Skeletal muscle tissue (tissue), 4 donors: ENCODE measurements around the gene CDK10. TPM values are rescaled to one million over a fixed set of nuclear protein-coding genes. Genes with fewer than 3 reads are reported as not detected.

Experiments used
- H3K27ac ChIP-seq: one replicate; pipeline ENCODE4 v1.7.0; 2013; ENCODE audit warnings: mild to moderate bottlenecking, low read depth, low read length, inconsistent platforms
- H3K27me3 ChIP-seq, 3 donors: one replicate each; pipeline ENCODE4 v1.7.0; 2013; ENCODE audit warnings: low read length in 3 of 3; ENCODE audit not compliant: control insufficient read depth in 3 of 3, insufficient read depth in 3 of 3
- H3K36me3 ChIP-seq, 3 donors: one replicate each; pipeline ENCODE4 v1.7.0; 2013; ENCODE audit warnings: low read length in 3 of 3; ENCODE audit not compliant: control insufficient read depth in 3 of 3, insufficient read depth in 3 of 3
- H3K4me1 ChIP-seq, 3 donors: one replicate each; pipeline ENCODE4 v1.7.0; 2013; ENCODE audit warnings: low read length in 3 of 3, mild to moderate bottlenecking in 3 of 3; ENCODE audit not compliant: control insufficient read depth in 3 of 3, insufficient read depth in 3 of 3
- H3K4me3 ChIP-seq, 3 donors: one replicate each; pipeline ENCODE4 v1.7.0; 2013; ENCODE audit warnings: low read length in 3 of 3
- H3K9ac ChIP-seq, 3 donors: one replicate each; pipeline ENCODE4 v1.7.0; 2013; ENCODE audit warnings: low read length in 3 of 3, mild to moderate bottlenecking in 3 of 3, moderate library complexity in 2 of 3, low read depth in 1 of 3
- H3K9me3 ChIP-seq, 3 donors: one replicate each; pipeline ENCODE4 v1.7.0; 2013; ENCODE audit warnings: low read length in 3 of 3; ENCODE audit not compliant: control insufficient read depth in 3 of 3
- total RNA-seq: library from RNA; depleted of rRNA; stranded (reverse); fragments of >200 nt; gene quantifications from one replicate; pipeline ENCODE4 v1.2.3, GENCODE V29; 2014
- donor health status: Osteomylitis.

Gene CDK10
- 17.7 TPM for total RNA-seq

GRCh38 chr16:89686520-89687091 lies at the start of gene CDK10:
TSS of gene CDK10 (plus strand) at chr16:89686689. CDS start at chr16:89686711, 22 bp downstream.
- H3K4me1 ChIP-seq, result peaks cover 9 to 14% (median 14%) of the 10 kb centered on the region in 3 donors
- no peaks in the 10 kb centered on the region for H3K27me3 ChIP-seq
- H3K9ac ChIP-seq, result peak within 1 kb of the TSS; percentile 82 to 84 (median 83)
- peak within 1 kb of the TSS; percentile 85 to 93 (median 92) for H3K4me3 ChIP-seq
- H3K9me3 ChIP-seq, result no peaks in the 10 kb centered on the region
- H3K27ac ChIP-seq, result peak within 1 kb of the TSS; percentile 68
- peaks cover 12 to 15% (median 13%) of the 10 kb centered on the region in 3 donors for H3K36me3 ChIP-seq

GRCh38 chr16:89637379-89637778 lies 49.1 kb upstream of the CDK10 start:
- Histone ChIP-seq H3K9ac (no peak overlapping the region), H3K4me3 (no peak overlapping the region), H3K4me1 (peaks cover 3 to 13% (median 4%) of the 10 kb centered on the region in 3 donors), H3K36me3 (no peaks in the 10 kb centered on the region), H3K27me3 (peaks cover 19 to 50% (median 36%) of the 10 kb centered on the region in 3 donors), H3K27ac (no peak overlapping the region), H3K9me3 (no peaks in the 10 kb centered on the region)

GRCh38 chr16:89638455-89638854 lies 48.0 kb upstream of the CDK10 start:
- no peaks in the 10 kb centered on the region for H3K9me3 ChIP-seq
- peaks cover 3 to 13% (median 4%) of the 10 kb centered on the region in 3 donors for H3K4me1 ChIP-seq
- no peak overlapping the region for H3K27ac ChIP-seq
- no peaks in the 10 kb centered on the region for H3K36me3 ChIP-seq
- no peak overlapping the region for H3K9ac ChIP-seq
- peaks cover 9 to 39% (median 26%) of the 10 kb centered on the region in 3 donors for H3K27me3 ChIP-seq
- H3K4me3 ChIP-seq, result no peak overlapping the region

GRCh38 chr16:89639385-89639784 lies 47.1 kb upstream of the CDK10 start:
- H3K27ac ChIP-seq, result no peak overlapping the region
- peaks cover 3 to 34% (median 18%) of the 10 kb centered on the region in 3 donors for H3K27me3 ChIP-seq
- peaks cover 0 to 4% (median 0%) of the 10 kb centered on the region in 3 donors for H3K36me3 ChIP-seq
- no peak overlapping the region for H3K9ac ChIP-seq
- H3K4me3 ChIP-seq, result no peak overlapping the region
- no peaks in the 10 kb centered on the region for H3K9me3 ChIP-seq
- peaks cover 3 to 13% (median 4%) of the 10 kb centered on the region in 3 donors for H3K4me1 ChIP-seq

GRCh38 chr16:89641458-89642119 lies 44.9 kb upstream of the CDK10 start:
- Histone ChIP-seq H3K36me3 (peaks cover 17 to 23% (median 17%) of the 10 kb centered on the region in 3 donors), H3K9me3 (no peaks in the 10 kb centered on the region), H3K4me1 (peaks cover 3 to 13% (median 4%) of the 10 kb centered on the region in 3 donors), H3K27me3 (peaks cover 0 to 22% (median 13%) of the 10 kb centered on the region in 3 donors), H3K4me3 (no peak overlapping the region), H3K9ac (peak overlapping the region in 1 of 3 donors; percentile 8), H3K27ac (no peak overlapping the region)

- Histone ChIP-seq H3K4me1 (peaks cover 3 to 13% (median 4%) of the 10 kb centered on the region in 3 donors), H3K27ac (no peak overlapping the region), H3K4me3 (no peak overlapping the region), H3K9ac (no peak overlapping the region), H3K9me3 (no peaks in the 10 kb centered on the region), H3K36me3 (peaks cover 23 to 31% (median 24%) of the 10 kb centered on the region in 3 donors), H3K27me3 (peaks cover 0 to 15% (median 7%) of the 10 kb centered on the region in 3 donors)
Measured at GRCh38 chr16:89642574-89642973, 43.9 kb upstream of the CDK10 start.

- Histone ChIP-seq H3K4me3 (no peak overlapping the region), H3K27ac (no peak overlapping the region), H3K4me1 (peaks cover 3 to 13% (median 4%) of the 10 kb centered on the region in 3 donors), H3K27me3 (peaks cover 0 to 12% (median 0%) of the 10 kb centered on the region in 3 donors), H3K9ac (no peak overlapping the region), H3K36me3 (peaks cover 23 to 31% (median 26%) of the 10 kb centered on the region in 3 donors), H3K9me3 (no peaks in the 10 kb centered on the region)
Measured at GRCh38 chr16:89643769-89644300, 42.7 kb upstream of the CDK10 start.

GRCh38 chr16:89645122-89645521 lies 41.4 kb upstream of the CDK10 start:
- Histone ChIP-seq H3K9ac (no peak overlapping the region), H3K4me3 (no peak overlapping the region), H3K4me1 (peaks cover 3 to 11% (median 4%) of the 10 kb centered on the region in 3 donors), H3K27me3 (peaks cover 0 to 4% (median 0%) of the 10 kb centered on the region in 3 donors), H3K9me3 (no peaks in the 10 kb centered on the region), H3K27ac (no peak overlapping the region), H3K36me3 (peaks cover 23 to 31% (median 29%) of the 10 kb centered on the region in 3 donors)

- Histone ChIP-seq H3K36me3 (peaks cover 23 to 35% (median 31%) of the 10 kb centered on the region in 3 donors), H3K4me1 (peaks cover 0 to 3% (median 0%) of the 10 kb centered on the region in 3 donors), H3K4me3 (no peak overlapping the region), H3K27me3 (no peaks in the 10 kb centered on the region), H3K9ac (no peak overlapping the region), H3K27ac (no peak overlapping the region), H3K9me3 (no peaks in the 10 kb centered on the region)
Measured at GRCh38 chr16:89646270-89646669, 40.2 kb upstream of the CDK10 start.

GRCh38 chr16:89646906-89647305 lies 39.6 kb upstream of the CDK10 start:
- Histone ChIP-seq H3K4me1 (no peaks in the 10 kb centered on the region), H3K9me3 (no peaks in the 10 kb centered on the region), H3K9ac (no peak overlapping the region), H3K27ac (no peak overlapping the region), H3K4me3 (no peak overlapping the region), H3K27me3 (no peaks in the 10 kb centered on the region), H3K36me3 (peaks cover 23 to 38% (median 36%) of the 10 kb centered on the region in 3 donors)
